HG02973 (cell line): Measurements from ENCODE around the gene IL21R.
A peak's percentile ranks its signal among the peaks of the same experiment; 100 is the strongest.
"Not testable (repeated sequence)": the region's sequence is repeated elsewhere in the genome, so short reads cannot be mapped to it uniquely, and the experiment has no call there.

Experiments
- ATAC-seq: cut with Tn5 transposase; IDR thresholded peaks from one replicate; pipeline ENCODE4 v1.9.1; 2021; ENCODE audit warnings: moderate library complexity; ENCODE audit not compliant: unreplicated experiment

The IL21R gene

DNA sequence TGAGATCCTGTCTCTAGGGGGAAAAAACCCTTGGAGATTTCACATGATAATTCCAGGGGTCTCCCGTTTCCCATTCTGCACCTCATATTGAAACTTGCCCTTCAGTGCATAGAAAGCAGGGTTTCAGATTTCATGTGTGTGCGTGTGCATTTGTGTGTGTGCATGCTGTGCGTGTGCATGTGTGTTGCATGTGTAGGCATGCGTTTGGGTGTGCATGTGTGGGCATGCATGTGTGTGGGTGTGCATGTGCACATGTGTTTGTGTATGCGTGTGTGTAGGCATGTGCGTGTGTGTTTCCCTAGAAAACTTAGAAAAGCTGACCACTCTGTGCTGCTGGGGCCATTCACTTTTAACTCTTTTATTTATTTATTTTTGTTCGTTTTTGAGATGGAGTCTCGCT is 40.0 kb downstream of the IL21R start:
- ATAC-seq = no peak

DNA sequence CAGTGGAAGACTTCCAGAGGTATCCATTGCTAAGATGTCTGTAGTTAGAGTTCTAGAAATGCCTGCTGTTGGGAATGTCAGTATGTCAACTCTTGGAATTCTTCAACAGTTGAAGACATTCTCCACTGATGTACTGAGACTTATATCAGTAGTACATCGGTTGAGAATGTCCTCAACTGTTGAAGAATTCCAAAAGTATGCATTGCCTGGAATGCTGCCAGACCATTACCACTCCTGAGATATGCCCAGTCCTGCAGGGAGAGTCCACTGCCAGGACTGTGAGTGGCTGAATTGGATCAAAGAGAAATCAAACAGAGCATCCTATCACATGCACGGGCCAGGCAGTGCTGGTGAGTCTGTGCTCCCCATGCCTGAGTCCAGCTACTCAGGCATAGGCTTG is 42.0 kb downstream of the IL21R start:
- ATAC-seq = no peak

DNA sequence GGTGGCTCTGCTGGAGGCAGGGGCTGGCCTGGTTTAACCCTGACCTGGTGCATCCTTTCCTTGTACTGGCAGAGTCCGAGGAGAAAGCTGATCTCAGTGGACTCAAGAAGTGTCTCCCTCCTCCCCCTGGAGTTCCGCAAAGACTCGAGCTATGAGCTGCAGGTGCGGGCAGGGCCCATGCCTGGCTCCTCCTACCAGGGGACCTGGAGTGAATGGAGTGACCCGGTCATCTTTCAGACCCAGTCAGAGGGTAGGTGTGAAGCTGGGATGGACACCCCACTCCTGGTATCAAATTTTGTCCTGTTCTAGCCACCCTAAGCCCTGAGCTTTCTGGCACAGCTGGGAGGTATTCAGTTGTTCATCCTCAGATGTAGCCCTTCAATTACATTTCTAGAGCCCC is 42.5 kb downstream of the IL21R start:
- ATAC-seq = no peak

DNA sequence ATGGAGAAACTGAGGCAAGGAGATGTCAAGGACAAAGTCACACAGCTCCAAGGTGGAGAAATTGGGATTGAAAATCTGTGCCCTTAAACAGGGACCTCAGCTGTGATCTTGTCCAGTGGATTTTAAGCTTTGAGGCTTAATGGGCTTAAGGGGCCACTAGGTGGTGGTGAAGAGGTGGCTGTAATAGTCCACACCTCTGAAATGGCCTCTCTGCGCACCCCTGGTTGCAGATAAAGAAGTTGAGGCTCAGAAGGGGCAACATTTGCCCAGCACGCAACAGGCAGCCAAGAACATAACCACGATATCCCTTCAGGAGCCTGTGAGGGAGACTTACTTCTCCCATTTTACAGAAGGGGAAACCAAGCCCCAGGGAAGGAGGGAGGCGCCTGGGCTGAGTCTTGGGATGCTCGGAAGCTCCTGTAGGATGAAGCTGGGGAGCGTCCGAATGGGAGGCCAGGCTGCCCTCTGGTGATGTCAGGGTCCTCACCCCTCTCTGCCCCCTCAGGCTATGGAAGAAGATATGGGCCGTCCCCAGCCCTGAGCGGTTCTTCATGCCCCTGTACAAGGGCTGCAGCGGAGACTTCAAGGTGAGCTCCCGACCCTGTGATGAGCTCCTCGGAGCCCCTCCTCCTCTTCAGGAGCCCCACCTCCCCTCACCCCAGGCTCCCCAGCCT is 43.7 kb downstream of the IL21R start:
- no peak for ATAC-seq

DNA sequence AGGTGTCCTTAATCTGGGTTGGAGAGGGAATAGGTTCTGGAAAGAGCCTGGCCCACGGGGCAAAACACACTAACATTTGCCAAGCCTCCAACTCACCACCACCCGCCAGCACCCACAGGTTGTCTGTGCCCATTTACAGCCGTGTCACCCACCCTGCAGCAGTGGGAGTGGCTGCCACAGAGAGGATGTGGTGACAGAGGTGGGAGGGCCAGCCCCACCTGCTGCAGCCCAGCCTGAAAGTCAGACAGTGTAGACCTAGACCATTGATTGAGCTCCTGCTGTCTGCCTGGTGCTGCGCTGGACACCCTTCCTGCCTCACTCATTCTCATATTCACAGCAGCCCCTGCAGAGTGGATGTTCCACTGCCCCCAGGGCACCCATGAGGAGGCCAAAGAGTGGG is 44.7 kb downstream of the IL21R start:
- no peak for ATAC-seq

DNA sequence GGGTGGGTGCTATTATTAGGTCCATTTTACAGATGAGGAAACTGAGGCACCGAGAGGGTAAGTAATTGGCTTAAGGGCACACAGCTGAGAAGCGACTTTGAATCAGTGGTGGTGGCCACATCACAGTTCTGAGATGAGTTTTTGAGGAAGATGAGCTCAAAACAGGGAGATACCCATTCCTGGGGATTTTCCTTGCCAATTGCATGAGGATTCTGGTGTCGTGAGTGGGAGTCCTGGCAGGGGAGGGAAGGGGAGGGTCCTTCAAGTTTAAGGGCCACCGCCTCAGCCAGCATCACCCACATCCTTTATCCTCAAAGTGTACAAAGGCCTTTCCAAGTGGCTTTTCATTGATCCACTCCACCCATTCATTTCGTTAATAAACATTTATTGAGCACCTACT is 45.3 kb downstream of the IL21R start:
- no peak for ATAC-seq

DNA sequence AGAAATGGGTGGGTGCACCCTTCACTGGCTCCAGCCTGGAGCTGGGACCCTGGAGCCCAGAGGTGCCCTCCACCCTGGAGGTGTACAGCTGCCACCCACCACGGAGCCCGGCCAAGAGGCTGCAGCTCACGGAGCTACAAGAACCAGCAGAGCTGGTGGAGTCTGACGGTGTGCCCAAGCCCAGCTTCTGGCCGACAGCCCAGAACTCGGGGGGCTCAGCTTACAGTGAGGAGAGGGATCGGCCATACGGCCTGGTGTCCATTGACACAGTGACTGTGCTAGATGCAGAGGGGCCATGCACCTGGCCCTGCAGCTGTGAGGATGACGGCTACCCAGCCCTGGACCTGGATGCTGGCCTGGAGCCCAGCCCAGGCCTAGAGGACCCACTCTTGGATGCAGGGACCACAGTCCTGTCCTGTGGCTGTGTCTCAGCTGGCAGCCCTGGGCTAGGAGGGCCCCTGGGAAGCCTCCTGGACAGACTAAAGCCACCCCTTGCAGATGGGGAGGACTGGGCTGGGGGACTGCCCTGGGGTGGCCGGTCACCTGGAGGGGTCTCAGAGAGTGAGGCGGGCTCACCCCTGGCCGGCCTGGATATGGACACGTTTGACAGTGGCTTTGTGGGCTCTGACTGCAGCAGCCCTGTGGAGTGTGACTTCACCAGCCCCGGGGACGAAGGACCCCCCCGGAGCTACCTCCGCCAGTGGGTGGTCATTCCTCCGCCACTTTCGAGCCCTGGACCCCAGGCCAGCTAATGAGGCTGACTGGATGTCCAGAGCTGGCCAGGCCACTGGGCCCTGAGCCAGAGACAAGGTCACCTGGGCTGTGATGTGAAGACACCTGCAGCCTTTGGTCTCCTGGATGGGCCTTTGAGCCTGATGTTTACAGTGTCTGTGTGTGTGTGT is 46.8 kb downstream of the IL21R start:
- no peak for ATAC-seq

DNA sequence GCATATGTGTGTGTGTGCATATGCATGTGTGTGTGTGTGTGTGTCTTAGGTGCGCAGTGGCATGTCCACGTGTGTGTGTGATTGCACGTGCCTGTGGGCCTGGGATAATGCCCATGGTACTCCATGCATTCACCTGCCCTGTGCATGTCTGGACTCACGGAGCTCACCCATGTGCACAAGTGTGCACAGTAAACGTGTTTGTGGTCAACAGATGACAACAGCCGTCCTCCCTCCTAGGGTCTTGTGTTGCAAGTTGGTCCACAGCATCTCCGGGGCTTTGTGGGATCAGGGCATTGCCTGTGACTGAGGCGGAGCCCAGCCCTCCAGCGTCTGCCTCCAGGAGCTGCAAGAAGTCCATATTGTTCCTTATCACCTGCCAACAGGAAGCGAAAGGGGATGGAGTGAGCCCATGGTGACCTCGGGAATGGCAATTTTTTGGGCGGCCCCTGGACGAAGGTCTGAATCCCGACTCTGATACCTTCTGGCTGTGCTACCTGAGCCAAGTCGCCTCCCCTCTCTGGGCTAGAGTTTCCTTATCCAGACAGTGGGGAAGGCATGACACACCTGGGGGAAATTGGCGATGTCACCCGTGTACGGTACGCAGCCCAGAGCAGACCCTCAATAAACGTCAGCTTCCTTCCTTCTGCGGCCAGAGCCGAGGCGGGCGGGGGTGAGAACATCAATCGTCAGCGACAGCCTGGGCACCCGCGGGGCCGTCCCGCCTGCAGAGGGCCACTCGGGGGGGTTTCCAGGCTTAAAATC is 47.6 kb downstream of the IL21R start:
- peak; percentile 41 for ATAC-seq

DNA sequence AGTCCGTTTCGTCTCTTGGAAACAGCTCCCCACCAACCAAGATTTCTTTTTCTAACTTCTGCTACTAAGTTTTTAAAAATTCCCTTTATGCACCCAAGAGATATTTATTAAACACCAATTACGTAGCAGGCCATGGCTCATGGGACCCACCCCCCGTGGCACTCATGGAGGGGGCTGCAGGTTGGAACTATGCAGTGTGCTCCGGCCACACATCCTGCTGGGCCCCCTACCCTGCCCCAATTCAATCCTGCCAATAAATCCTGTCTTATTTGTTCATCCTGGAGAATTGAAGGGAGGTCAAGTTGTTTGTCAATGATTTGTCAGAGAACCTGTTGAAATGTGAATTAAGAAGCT is 48.2 kb downstream of the IL21R start:
- ATAC-seq = peak; percentile 6

DNA sequence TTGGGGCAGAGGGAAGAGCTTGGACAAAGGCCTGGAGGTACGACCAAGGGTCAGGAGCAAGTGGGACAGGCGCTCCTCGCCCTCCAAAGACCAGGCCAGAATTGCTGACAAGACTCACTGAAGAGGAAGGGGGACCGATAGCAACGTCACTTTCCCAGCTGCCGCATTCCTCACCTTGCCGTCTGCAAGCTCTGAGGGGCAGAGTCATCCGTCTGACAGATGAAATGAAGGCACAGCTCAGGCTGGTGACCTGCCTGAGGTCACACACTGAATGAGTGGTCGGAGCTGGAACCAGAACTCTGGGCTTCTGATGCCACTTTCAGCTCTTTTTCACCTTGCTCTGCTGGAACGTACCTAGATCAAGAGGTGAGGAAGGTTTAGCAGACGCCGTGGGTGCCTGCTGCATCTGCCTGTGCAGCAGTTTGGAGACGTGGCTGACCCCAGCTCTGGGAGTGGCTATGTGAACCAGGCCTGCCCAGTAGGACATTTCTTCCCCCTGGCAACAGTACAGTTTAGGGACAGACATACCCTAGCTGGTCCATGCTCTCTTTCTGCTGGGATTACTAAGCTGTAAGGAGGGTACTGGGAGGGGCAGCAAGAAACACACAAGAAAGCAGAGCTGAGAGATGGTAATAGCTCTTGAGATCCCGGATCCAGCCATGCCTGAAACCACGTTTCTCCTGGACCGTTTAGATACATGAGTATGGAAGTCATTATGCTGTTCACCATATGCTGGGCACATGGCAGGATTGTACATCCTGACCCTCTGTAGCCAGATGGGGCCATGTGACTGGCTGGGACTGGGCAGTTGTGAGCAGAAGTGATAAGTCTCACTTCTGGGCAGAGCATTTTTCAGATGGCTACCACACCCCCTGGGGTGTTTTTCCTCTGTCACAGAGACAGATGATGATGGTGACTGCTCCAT is 50.9 kb downstream of the IL21R start:
- no peak for ATAC-seq

DNA sequence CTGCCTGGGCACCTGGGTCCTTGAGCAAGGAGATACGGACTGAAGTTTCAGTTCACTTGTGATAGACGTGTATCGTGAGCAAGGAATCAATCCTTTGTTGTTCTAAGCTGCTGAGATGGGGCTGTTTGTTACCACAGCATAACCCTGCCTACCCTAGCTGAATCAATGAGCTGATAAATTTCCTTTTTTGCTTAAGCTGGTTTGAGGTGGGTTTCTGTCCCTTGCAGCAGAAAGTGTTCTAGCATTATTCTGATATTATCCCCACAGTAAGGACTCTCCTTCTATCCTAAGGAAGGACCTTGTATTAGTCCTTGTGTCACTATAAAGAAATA is 51.5 kb downstream of the IL21R start:
- ATAC-seq = no peak

DNA sequence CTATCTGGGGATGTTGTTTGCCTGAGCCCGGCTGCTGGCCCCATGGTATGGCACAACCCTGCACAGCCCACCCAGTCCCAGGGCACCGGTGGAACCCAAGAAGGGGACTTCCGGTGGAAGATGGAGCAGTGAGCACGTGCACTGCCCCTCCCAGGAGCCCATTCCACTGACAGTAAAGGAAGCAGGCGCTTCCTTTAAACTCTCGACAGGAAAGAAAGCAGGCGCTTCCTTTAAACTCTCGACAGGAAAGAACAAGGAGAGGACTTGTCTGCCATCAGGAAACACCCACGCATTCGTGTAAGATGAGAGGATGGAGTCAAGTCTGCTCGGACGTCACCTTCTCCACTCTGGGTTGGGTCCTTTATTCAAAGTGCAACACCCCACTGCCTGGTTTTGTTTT is 53.7 kb downstream of the IL21R start:
- ATAC-seq = no peak

DNA sequence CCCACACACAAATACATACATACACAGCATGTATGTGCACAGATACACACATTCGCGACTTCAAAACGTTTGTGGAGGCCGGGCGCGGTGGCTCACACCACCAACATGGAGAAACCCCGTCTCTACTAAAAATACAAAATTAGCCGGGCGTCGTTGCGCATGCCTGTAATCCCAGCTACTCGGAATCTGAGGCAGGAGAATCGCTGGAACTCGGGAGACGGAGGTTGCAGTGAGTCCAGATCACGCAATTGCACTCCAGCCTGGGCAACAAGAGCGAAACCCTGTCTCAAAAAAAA is 55.6 kb downstream of the IL21R start:
- ATAC-seq = not testable (repeated sequence)

DNA sequence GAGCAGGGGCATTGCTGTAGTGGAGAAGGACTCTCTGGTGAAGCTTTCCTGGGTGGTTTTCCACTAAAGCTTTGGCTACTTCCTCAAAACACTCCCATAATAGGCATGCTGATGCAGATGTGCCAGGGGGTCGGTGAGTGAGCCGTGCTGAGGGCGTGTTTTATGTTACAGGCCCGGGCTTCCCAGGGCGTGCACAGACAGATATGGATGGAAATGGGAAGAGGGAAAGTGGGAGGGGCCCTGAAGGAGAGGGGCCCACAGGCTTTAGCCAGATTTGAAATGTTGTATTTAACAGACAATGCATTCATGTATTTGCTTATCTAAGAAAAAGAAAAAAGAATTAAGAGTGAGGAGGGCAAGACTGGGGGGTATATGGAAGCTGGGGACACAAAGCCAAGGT is 56.3 kb downstream of the IL21R start:
- ATAC-seq = no peak

DNA sequence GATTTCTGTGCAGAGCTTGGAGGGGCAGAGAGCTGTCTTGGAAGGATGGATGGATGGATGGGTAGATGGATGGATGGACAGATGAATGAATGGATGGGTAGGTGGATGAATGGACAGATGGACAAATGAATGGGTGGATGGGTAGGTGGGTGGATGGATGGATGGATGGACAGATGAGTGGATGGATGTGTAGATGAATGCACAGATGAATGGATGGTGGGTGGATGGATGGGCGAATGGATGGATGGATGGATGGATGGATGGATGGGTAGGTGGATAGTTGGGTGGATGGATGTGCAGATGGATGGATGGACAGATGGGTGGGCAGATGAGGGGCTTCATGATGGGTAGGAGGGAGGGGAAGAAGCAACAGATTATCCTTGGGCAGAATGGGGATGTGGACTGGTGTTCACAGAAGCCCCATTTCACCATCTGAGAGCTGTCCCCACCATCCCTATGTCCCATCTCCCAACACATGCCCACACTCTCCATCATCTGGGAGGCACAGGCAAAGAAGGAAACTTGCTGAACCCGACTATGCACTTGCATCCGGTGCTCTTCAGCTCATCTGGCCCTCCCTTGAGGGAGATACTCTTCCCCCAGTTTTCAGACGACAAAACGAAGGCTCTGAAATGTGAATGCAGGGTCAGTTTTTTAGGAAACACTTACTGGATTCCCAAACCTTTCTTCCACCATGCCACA is 57.2 kb downstream of the IL21R start:
- ATAC-seq = no peak

DNA sequence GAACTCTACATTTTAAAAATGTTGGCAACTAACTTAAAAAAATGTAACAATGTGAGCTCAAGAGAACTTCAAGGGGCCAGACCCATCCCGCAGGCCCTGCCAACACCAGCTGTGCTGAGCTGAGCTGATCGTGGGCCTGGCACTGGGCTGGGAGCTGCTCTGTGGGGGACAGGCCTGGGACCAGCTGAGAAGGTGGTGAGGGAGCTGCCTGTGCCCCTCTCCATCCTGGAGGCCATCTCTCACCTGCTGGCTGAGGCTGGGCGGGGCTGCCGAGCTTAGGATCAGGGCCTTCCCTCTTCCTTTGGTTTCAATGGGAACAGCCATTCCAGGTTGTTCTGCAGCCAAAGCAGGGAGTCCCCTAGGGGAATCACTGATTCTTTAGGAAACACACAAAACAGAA is 58.2 kb downstream of the IL21R start:
- no peak for ATAC-seq

DNA sequence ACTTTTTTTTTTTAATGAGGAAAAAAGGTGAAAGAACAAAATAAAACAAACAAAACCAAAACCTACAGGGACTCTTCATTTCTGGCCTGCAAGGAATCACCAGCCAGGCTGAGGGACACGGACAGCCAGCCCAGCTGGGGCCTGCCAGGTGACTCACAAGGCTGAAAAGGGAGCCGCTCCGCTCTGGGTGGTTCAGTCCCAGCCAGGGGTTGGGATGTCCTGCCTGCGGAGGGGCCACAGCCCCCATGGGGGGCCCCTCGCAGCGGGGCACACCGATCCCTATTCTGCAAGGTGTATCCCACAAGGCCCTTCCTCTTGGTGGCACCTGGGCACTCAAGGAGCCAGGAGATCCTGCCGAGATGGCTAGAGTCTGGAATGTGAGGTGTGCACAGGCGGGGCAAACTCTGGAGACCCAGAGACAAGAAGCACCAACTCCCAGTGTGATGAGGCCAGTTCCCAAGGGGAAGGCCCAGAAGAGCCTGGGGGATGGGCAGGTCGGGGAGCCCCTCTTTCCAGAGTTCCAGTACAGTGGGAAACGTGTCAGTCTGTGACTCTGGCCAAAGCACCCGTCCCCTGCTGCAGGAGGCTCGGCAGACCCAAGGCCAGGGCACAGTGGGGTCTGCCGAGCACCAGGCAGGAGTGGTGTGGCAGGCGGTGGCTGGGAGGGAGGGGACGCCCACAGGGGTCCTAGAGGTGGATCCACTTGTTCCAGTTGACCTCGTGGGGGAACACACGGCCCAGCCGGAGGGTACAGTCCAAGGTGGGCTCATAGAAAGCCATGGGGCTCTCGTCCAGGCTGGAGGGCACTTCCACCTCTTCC is 58.9 kb downstream of the IL21R start:
- ATAC-seq = no peak

DNA sequence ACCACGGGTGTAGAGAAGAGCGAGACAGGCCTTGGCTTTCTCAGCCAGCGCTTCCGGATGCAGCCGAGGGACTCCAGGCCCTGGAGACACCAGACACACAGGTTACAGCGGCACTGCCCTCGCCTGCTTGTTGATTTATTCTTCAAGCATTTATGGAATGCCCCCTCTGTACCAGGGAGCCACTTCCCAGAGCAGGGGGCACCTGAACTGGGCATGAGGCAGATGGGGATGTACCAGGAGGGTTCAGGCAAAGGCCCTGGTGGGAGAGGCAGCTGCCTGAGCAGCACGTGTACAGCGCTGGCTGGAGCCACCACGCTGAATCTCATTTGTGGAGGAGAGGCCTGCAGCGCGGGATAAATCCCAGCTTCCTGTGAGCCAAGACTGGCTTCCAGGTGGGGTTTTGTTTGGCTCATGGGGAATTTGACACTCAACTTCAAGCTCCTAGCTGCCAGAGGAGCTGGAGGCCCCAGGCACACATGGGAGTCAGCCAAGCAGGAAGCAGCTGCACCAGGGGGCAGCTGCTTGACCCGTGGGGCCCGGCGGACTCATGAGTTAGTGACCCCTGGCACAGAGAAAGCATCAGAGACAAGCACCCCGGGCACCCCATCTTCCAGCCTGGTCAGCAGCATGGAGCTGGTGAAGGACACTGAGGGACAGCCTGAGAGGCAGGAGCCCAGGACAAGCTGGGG is 59.7 kb downstream of the IL21R start:
- no peak for ATAC-seq

DNA sequence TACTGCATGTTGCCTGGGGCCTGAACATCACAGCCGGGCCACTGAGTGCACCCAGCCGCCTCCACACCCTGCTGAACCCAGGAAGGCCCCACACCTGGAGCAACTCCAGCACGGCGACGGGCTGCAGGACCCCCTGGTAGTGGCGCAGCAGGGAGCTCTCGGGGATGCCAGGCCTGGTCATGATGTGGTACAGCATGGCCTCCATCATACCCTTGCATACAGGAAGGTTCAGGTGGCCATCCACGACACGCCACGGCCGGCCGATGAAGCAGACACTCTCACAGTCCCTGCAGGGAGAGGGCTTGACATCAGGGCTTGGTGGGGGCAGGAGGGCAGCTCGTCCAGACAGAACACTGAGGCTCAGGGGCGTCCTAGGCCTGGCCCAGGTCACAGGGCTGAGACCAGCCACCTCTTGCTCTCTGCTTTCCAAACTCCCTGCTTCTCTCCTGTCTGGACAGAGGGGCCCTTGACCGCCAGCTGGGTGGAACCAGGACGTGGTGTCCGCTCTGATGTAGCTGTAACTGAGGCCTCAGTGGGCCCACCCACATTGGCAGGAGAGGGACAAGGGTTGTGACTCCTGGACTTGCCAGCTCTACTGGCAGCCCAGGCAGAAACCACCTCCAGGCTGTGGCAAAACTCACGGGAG is 60.3 kb downstream of the IL21R start:
- ATAC-seq = no peak
